VCaP (cell line): ENCODE measurements around the gene ZNF324B.
A peak's percentile ranks its signal among the peaks of the same experiment; 100 is the strongest.

Source experiments
- H3K27ac ChIP-seq: fragments of 450-650 bp; 2 replicates; pipeline ENCODE4 v1.5.1; 2017
- TF ChIP-seq, protein P1 (sequence below): fragments of 450-650 bp; conservative IDR thresholded peaks from 2 replicates; pipeline ENCODE4 v1.5.1; 2017; ENCODE audit warnings: mild to moderate bottlenecking, moderate library complexity

ZNF324B gene

DNA sequence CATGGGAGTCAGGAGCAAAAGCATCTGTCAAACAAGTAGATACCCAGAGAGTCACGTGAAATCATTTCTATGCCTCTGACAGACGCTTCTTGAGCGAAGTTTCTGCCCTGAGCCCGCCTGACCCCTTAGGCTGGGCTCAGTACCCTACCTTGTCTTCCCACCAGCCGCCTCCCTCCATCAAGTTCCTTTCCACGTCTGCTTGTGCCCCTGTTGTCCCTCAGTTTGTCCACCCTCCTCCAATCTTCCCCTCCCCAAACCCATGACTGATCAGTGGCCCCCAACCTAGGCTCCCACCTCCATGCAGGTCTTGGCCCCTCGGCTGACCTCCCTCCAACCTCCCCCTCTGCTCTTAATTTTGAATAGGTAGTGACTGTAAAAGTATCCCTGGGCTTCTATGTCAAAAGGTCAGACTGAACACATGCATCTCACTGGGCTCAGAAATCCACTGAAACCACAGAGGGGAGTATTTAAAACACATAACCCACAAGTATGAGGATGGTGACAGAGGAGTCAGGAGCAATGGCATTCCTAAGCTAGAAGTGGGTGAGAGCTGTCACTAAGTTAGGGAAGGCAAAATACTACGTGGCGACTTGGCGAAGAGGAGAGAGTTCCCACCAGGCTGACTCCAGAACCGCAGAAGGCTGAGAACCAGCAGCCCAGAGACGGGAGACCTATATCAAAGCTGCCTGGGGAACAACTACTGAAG, 23.0 kb downstream of the ZNF324B start:
- TF ChIP-seq, protein P1, sequence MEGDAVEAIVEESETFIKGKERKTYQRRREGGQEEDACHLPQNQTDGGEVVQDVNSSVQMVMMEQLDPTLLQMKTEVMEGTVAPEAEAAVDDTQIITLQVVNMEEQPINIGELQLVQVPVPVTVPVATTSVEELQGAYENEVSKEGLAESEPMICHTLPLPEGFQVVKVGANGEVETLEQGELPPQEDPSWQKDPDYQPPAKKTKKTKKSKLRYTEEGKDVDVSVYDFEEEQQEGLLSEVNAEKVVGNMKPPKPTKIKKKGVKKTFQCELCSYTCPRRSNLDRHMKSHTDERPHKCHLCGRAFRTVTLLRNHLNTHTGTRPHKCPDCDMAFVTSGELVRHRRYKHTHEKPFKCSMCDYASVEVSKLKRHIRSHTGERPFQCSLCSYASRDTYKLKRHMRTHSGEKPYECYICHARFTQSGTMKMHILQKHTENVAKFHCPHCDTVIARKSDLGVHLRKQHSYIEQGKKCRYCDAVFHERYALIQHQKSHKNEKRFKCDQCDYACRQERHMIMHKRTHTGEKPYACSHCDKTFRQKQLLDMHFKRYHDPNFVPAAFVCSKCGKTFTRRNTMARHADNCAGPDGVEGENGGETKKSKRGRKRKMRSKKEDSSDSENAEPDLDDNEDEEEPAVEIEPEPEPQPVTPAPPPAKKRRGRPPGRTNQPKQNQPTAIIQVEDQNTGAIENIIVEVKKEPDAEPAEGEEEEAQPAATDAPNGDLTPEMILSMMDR: no peak
- H3K27ac ChIP-seq: peak overlapping the region; percentile 89

DNA sequence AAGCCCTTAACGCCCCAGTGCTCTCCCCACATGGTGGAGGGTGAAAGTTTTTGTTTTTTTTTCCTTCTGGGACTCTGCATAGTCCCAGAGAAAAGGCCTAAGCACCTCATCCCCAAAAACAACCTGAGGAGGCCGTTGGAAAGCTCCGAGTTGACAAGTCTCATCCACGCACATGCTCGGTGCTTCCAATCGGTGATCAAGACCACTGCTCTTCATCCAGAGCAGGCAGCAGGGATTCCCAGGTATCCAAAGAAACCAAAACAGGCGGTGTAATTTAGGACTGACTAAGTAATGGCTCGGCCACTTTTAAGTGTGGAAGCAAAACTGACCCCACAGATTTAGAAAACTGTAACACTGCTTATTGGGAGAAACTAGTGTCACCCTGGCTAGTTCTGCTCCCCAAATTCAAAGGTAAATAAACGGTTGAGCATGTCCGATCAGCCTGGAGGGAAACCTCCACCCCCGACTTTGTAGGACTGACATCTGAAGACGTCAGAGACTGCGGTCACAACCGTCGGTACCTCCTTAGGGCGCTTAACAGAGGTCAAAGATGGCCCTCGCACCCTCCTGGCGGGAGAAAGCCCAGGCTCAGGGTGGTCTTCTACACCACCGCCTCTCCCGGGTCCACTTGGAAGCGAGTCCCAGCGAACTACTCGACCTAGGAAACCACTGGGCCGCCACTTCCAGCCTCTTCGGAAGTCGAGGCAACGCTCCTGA, 23.7 kb downstream of the ZNF324B start:
- TF ChIP-seq, protein P1: no peak
- H3K27ac ChIP-seq: peak overlapping the region; percentile 89

DNA sequence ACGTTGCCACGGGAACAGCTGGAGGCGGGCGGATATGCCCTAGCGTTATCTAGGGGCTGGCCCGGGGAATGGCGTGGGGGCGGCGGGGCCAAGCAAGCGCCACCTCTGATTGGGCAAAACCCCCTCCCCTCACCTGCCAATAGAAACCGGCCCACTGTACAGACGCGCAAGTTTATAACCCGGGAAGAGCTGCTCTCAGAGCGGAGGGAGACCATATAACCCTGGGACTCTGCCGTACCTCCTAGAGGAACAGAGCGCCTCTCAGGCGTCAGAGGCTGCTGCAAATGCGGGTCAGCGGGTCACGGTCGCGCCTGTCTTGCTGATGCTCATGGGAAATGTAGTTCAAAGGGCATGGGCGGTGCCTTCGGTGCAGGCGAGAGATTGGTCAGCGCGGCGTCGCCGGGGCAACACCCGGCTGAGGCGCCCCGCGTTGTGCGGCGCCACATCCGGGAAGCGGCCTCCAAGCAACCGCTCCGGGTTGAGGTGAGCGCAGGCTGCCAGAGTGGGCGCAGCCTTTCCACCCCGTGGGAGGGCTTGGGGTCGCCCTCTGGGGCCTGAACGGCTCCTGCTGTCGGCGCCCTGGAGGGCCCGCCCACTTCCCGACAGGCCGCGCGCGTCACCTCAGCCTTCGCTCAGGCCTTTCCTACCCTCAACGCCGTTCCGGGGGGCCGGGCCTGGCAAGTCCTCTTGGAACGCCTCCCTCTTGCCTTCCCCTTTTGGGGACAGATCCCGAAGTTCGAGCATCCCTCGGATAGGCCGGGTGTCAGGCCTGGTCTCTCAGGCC, 24.5 kb downstream of the ZNF324B start, which contains the start of gene ZNF446:
ZNF446 (plus strand) TSS at position 639 of the 784 bp plus-strand sequence. CDS start 867 bp downstream, outside the sequence.
- H3K27ac ChIP-seq: peak within 1 kb of the TSS; percentile 89
- TF ChIP-seq, protein P1: no peak

DNA sequence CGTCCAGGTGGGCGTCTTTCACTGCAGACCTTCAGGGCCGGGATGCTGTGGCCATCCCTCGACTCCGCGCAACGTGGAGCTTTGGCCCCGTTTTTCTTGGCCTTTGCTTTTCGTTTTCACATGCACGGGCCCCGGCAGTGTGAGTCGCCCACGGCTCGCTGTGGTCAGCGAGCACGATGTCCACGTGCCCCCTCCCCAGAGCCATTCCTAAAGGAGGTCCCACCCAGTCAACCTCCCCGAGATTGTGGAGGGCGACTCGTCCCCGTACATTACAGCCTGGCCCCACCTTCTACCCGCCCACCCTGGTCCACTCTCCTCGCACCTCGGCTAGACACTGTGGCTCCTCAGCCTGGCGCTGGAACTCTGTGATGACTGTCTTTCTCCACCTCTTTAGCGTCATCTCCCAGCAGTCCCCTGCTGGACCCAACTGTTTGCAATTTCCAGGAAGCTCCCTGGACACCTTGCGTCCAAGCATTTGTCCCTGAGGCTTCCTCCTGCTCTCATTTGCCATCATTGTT, 25.1 kb downstream of the ZNF324B start:
- TF ChIP-seq, protein P1: no peak
- peak overlapping the region; percentile 89 for H3K27ac ChIP-seq

DNA sequence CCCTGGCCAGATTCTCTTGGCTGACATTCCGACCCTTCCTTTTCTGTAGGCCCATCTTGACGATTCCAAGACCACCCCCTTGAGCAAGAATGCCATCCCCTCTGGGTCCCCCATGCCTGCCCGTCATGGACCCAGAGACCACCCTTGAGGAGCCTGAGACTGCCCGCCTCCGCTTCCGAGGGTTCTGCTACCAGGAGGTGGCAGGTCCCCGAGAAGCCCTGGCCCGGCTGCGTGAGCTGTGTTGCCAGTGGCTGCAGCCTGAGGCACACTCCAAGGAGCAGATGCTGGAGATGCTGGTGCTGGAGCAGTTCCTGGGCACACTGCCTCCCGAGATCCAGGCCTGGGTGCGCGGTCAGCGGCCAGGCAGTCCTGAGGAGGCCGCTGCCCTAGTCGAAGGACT, 25.7 kb downstream of the ZNF324B start:
- peak overlapping the region; percentile 89 for H3K27ac ChIP-seq
- TF ChIP-seq, protein P1: no peak

DNA sequence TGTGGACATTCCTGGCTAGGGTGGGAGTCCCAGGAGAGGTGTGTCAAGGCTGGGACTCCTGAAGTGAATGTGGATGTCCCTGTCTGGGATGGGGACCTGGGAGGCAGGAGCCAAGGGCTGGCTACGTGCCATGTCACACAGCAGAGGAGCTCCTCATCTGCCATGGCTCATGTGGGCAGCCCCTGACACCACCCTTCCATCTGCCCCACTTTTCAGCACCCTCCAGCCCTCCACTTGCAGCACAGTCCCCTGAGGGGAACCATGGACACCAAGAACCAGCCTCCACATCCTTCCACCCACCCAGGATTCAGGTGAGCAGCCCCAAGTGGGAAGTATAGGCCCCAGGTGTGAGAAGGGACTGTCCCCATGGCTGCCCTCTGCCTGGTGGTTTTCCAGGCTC, 26.4 kb downstream of the ZNF324B start:
- TF ChIP-seq, protein P1: no peak
- H3K27ac ChIP-seq: peak overlapping the region; percentile 89; the same call in 1 of the 2 replicates

DNA sequence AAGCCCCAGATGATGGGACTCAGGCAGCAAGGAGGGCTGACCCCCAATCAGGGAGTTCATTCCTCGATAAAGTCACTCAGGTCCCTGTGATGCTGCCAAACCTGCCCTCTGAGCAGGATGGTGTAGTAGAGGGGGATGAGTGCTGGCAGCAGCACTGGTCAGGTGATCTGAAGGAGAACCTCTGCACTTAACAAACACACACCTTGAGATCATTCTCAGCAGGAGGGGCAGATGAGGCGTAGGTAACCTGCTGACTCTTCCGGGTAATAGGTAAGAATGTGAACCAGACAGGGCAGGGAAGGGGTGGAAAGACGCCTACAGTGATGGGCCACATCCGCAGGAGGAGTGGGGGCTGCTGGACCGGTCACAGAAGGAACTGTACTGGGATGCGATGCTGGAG, 27.9 kb downstream of the ZNF324B start:
- H3K27ac ChIP-seq: no peak overlapping the region
- TF ChIP-seq, protein P1: no peak
